HepG2 (cell line): ENCODE data around the gene VPS26B. TPM values are rescaled to one million over a fixed set of nuclear protein-coding genes. Genes with fewer than 3 reads are reported as not detected.

Source experiments
- CBX5 ChIP-seq: sonication (generic); formaldehyde crosslinking; IDR thresholded peaks from 2 replicates; pipeline ENCODE4 v1.4.0; 2020; ENCODE audit warnings: missing genetic modification reagents, borderline replicate concordance
- CREB3 ChIP-seq: sonication (generic); formaldehyde crosslinking; IDR thresholded peaks from 2 replicates; pipeline ENCODE4 v1.5.0; 2020; ENCODE audit warnings: missing genetic modification reagents
- HNF4A ChIP-seq: sonication (generic); formaldehyde crosslinking; IDR thresholded peaks from 2 replicates; pipeline ENCODE4 v1.4.0; 2020; ENCODE audit warnings: missing genetic modification reagents
- IRF9 ChIP-seq: sonication (generic); formaldehyde crosslinking; IDR thresholded peaks from 2 replicates; pipeline ENCODE4 v1.8.0; 2022; ENCODE audit warnings: missing genetic modification reagents, mild to moderate bottlenecking, borderline replicate concordance
- MIXL1 ChIP-seq: IDR thresholded peaks from 2 replicates; pipeline ENCODE4 v1.6.1; 2016
- NR3C1 ChIP-seq: sonication (generic); formaldehyde crosslinking; IDR thresholded peaks from 2 replicates; pipeline ENCODE4 v1.4.0; 2020; ENCODE audit warnings: missing genetic modification reagents
- PTBP1 ChIP-seq: fragments of 200-400 bp; formaldehyde crosslinking; IDR thresholded peaks from 2 replicates; pipeline ENCODE4 v1.6.1; 2018; ENCODE audit warnings: low read length, low read depth; ENCODE audit not compliant: poor library complexity, severe bottlenecking
- SETDB1 ChIP-seq: sonication (generic); formaldehyde crosslinking; IDR thresholded peaks from 2 replicates; pipeline ENCODE4 v1.5.1; 2020; ENCODE audit warnings: missing genetic modification reagents, mild to moderate bottlenecking, borderline replicate concordance
- SYNCRIP ChIP-seq: fragments of 200-400 bp; formaldehyde crosslinking; IDR thresholded peaks from 2 replicates; pipeline ENCODE4 v1.6.1; 2018; ENCODE audit warnings: mild to moderate bottlenecking, low read depth, low read length; ENCODE audit not compliant: insufficient read depth
- ZBTB10 ChIP-seq: sonication (generic); formaldehyde crosslinking; IDR thresholded peaks from 2 replicates; pipeline ENCODE4 v1.4.0; 2020; ENCODE audit warnings: missing genetic modification reagents, borderline replicate concordance
- ZNF234 ChIP-seq: sonication (generic); formaldehyde crosslinking; conservative IDR thresholded peaks from 2 replicates; pipeline ENCODE4 v1.5.1; 2020; ENCODE audit warnings: mild to moderate bottlenecking, missing genetic modification reagents
- ZSCAN25 ChIP-seq: sonication (generic); formaldehyde crosslinking; IDR thresholded peaks from 2 replicates; pipeline ENCODE4 v1.8.0; 2022; ENCODE audit warnings: mild to moderate bottlenecking, missing genetic modification reagents
- polyA plus RNA-seq, 8 experiments: library from polyadenylated mRNA; depleted of rRNA in 3 of 8; stranded (reverse) in 7 of 8; unstranded in 1 of 8; fragments of >200 nt; fragmentation: Illumina TruSeq in 4 of 8; extraction: Trizol in 4 of 8; gene quantifications; 2 replicates each; pipeline versions ENCODE4 v1.2.1 to v1.2.3, GENCODE V29; 2011 to 2016; ENCODE audit warnings: low read depth in 4 of 8, missing spikeins in 1 of 8, mixed read lengths in 1 of 8; ENCODE audit not compliant: insufficient read depth in 1 of 8
- total RNA-seq, 5 experiments: library from RNA; depleted of rRNA; stranded (reverse); fragments of >200 nt; fragmentation: Illumina TruSeq; extraction: Trizol; gene quantifications; 2 replicates each; pipeline ENCODE4 v1.2.3, GENCODE V29; 2016; ENCODE audit warnings: low read depth in 1 of 5
- TF ChIP-seq, protein P1 (sequence below): sonication (generic); formaldehyde crosslinking; IDR thresholded peaks from 2 replicates; pipeline ENCODE4 v1.8.1; 2023; ENCODE audit warnings: mild to moderate bottlenecking, inconsistent platforms, moderate library complexity, missing genetic modification reagents, borderline replicate concordance
- TF ChIP-seq, protein P2 (sequence below): sonication (generic); formaldehyde crosslinking; IDR thresholded peaks from 2 replicates; pipeline ENCODE4 v1.4.0; 2020; ENCODE audit warnings: missing genetic modification reagents
- TF ChIP-seq, protein P3 (sequence below): IDR thresholded peaks from 2 replicates; pipeline ENCODE4 v1.6.1; 2016
- TF ChIP-seq, protein P4 (sequence below): IDR thresholded peaks from 2 replicates; pipeline ENCODE4 v1.6.1; 2016; ENCODE audit warnings: missing genetic modification reagents, missing compliant biosample characterization

VPS26B gene
- total and polyA plus RNA-seq, 2 of the 13 experiments (the other 11 are each of a cell fraction or from before 2014, with no cell fraction given), result 20.2 to 23.2 TPM

- TF ChIP-seq ZBTB10 (0 out of 2 replicates have a peak, but pooled peaks have one; percentile 42), ZSCAN25 (CRISPR knock-in tag) (no peak), SYNCRIP (no peak), SETDB1 (no peak), ZNF234 (no peak), IRF9 (peak; percentile 69; the same call in 1 of the 2 replicates), HNF4A (CRISPR knock-in tag) (no peak; the same call in 1 of the 2 replicates), NR3C1 (CRISPR knock-in tag) (no peak), CREB3 (CRISPR knock-in tag) (peak; percentile 40; the same call in 1 of the 2 replicates), MIXL1 (CRISPR knock-in tag) (no peak; the same call in 1 of the 2 replicates), CBX5 (no peak; the same call in 1 of the 2 replicates), PTBP1 (peak; percentile 74)
- TF ChIP-seq, protein P1, sequence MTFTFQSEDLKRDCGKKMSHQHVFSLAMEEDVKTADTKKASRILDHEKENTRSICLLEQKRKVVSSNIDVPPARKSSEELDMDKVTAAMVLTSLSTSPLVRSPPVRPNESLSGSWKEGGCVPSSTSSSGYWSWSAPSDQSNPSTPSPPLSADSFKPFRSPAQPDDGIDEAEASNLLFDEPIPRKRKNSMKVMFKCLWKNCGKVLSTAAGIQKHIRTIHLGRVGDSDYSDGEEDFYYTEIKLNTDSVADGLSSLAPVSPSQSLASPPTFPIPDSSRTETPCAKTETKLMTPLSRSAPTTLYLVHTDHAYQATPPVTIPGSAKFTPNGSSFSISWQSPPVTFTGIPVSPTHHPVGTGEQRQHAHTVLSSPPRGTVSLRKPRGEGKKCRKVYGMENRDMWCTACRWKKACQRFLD (CRISPR knock-in tag), result no peak; the same call in 1 of the 2 replicates
- TF ChIP-seq, protein P2, sequence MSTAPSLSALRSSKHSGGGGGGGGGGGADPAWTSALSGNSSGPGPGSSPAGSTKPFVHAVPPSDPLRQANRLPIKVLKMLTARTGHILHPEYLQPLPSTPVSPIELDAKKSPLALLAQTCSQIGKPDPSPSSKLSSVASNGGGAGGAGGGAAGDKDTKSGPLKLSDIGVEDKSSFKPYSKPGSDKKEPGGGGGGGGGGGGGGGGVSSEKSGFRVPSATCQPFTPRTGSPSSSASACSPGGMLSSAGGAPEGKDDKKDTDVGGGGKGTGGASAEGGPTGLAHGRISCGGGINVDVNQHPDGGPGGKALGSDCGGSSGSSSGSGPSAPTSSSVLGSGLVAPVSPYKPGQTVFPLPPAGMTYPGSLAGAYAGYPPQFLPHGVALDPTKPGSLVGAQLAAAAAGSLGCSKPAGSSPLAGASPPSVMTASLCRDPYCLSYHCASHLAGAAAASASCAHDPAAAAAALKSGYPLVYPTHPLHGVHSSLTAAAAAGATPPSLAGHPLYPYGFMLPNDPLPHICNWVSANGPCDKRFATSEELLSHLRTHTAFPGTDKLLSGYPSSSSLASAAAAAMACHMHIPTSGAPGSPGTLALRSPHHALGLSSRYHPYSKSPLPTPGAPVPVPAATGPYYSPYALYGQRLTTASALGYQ (CRISPR knock-in tag), result 0 out of 2 replicates have a peak, but pooled peaks have one; percentile 50
- TF ChIP-seq, protein P3, sequence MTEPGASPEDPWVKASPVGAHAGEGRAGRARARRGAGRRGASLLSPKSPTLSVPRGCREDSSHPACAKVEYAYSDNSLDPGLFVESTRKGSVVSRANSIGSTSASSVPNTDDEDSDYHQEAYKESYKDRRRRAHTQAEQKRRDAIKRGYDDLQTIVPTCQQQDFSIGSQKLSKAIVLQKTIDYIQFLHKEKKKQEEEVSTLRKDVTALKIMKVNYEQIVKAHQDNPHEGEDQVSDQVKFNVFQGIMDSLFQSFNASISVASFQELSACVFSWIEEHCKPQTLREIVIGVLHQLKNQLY (CRISPR knock-in tag), result no peak
- TF ChIP-seq, protein P4, sequence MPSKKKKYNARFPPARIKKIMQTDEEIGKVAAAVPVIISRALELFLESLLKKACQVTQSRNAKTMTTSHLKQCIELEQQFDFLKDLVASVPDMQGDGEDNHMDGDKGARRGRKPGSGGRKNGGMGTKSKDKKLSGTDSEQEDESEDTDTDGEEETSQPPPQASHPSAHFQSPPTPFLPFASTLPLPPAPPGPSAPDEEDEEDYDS, result peak; percentile 46
These were observed at the start of gene VPS26B, which contains the start of gene NCAPD3 (continued) for GRCh38 chr11:134223836-134224709.
